Measurements from ENCODE around the gene RUNX1. TPM values are rescaled to one million over a fixed set of nuclear protein-coding genes. Genes with fewer than 3 reads are reported as not detected.
A peak's percentile ranks its signal among the peaks of the same experiment; 100 is the strongest.
"Not testable (repeated sequence)": the region's sequence is repeated elsewhere in the genome, so short reads cannot be mapped to it uniquely, and the experiment has no call there.

Gene RUNX1
- total RNA-seq, 1 donor from 2014 or later = 0.51 TPM

DNA sequence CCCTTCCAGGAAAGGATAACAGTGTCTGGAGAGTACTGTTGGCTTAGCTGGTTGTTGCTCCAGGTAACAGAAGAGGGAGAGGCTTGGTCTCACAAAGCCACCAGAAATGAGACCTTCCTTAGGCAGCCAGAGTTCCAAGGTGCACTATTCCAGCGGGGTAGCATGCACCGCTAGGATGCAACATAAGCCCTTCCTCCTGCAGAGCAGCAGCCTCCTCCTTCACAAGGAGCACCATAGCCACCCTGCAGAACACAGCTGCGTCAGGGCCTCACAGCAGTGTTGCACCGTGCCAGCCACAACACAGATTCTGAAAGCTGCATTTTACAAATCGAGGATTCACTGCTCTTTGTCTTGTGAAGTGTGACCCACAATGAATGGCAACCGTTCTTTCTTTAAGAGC lies 238.3 kb downstream of the RUNX1 start:
- no peak for DNase-seq (ENCODE audit: low read depth in 2 of 2)

DNA sequence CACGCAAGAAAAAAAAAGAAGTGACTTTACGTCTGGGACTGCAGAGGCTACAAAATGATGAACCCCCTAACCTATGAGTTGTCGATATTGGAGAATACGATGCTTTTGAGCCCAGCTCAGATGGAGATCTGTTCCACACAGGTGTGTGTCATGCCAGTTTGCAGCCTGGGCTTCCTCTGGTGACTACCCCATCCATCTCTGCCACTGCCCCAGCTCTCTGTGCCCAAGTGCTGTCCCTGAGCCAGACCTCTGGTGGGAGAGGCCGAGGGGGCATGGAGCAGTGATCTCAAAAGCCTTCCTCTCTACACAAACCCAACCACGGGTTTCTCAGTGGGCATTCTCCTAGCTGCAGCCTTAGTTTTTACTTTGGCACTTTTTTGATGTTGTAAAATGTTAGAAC lies 239.3 kb downstream of the RUNX1 start:
- no peak for DNase-seq (ENCODE audit: low read depth in 2 of 2)

DNA sequence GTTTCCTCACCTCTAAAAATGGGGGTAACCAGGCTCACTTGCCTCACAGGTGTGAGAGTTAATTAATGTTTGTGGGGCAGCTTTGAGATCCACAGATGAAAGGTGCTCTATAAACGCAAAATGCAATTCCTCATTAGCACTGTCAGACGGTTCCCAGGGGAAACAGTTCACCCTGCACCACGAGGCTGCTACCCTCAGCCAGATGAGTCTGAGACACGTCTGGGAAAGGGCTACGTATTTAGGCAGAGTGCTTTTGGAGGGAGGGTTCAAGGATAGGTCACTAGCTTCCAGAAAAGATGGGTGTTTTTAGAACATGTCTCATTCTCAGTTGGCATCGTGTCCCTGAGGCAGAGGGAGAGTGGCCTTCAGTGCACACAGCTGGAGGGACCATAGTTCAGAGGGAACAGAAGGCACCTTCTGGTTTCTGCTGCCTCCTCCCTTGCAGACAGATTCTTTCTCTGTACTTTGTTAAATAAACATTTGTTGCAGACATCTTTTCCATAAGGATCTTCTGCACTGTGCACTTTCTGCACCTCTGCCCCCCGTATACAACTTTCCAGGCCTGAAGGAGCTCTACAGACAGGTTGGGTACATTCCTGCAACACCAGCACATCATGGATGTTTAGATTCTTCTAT lies 240.4 kb downstream of the RUNX1 start:
- DNase-seq (ENCODE audit: low read depth in 2 of 2) = peak in 1 of 2 donors; percentile 55

DNA sequence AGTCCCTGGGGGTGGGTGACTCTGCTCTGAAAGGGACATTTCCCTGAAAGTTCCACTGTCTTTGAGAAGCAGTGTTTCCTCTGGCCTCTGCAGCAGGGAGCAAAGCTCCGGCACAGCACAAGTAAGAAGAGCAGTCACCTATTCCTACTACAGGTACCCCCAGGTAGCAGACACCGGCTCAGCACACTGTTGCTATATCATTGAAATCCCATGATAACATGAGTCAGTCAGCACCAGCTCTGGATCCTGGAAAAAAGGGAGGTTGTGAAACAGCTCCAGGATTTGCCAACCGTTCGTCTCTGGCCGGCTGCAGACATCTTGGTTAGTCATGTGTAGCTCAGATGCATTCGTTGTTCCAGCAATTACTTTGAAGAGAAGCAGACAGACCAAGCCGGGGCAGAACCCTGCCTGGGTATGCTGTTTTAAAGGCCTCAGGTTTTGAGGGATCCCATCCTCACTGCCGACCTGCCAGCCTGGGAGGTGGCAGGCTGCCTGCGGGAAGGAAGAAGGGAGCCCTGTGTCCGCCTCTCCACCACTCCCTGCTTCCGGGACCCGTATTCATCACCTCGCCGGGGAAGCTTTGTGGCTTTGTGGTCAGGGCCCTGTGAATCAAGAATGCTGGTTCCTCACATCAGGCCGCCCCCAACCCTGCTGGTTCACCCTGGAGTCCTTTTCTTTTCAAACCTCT lies 241.1 kb downstream of the RUNX1 start:
- peak in 1 of 2 donors; percentile 80 for DNase-seq (ENCODE audit: low read depth in 2 of 2)

GRCh38 chr21:34807146-34807880 lies 241.8 kb downstream of the RUNX1 start:
- DNase-seq (ENCODE audit: low read depth in 2 of 2) = peak in 1 of 2 donors; percentile 95

- DNase-seq (ENCODE audit: low read depth in 2 of 2) = no peak
Measured at GRCh38 chr21:34806423-34806822, 242.7 kb downstream of the RUNX1 start.

GRCh38 chr21:34805157-34805556 lies 243.9 kb downstream of the RUNX1 start:
- DNase-seq (ENCODE audit: low read depth in 2 of 2) = no peak

GRCh38 chr21:34804584-34804983 lies 244.5 kb downstream of the RUNX1 start:
- DNase-seq (ENCODE audit: low read depth in 2 of 2) = not testable (repeated sequence)

GRCh38 chr21:34803782-34804370 lies 245.2 kb downstream of the RUNX1 start:
- no peak for DNase-seq (ENCODE audit: low read depth in 2 of 2)

DNA sequence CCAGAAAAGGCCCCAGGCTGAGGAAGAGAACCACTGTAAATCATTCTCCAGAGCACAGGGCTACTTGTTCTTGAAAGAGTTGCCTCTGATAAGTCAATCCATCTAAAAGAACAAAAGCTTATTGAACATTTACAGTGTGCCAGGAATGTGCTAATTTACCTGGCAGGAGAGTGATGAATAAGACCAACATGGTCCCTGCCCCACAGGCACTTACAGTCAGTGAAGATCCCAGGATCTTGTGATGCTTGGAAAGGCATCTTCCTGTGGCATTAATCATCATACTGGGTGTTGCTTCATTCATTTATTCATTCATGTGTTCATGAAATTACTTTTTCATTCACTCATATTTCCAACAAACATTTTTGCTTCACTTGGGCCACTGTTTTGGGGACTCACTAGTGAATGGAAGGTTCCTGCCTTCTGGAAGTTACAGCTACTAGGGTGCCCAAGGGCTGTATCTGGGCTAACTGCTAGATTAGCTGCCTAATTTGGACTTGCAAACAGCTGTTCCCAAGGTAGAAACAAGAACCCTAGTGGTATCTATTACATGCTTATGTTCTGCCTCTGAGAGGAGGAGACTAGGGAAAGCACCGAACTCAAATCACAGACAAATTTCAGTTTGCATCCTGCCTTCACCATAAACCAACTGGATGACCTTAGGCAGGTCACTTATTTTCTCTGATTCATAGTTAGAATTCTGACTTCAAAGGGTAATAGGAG lies 246.8 kb downstream of the RUNX1 start:
- DNase-seq (ENCODE audit: low read depth in 2 of 2) = no peak

GRCh38 chr21:34801519-34802132 lies 247.5 kb downstream of the RUNX1 start:
- DNase-seq (ENCODE audit: low read depth in 2 of 2) = peak in 1 of 2 donors; percentile 54

DNA sequence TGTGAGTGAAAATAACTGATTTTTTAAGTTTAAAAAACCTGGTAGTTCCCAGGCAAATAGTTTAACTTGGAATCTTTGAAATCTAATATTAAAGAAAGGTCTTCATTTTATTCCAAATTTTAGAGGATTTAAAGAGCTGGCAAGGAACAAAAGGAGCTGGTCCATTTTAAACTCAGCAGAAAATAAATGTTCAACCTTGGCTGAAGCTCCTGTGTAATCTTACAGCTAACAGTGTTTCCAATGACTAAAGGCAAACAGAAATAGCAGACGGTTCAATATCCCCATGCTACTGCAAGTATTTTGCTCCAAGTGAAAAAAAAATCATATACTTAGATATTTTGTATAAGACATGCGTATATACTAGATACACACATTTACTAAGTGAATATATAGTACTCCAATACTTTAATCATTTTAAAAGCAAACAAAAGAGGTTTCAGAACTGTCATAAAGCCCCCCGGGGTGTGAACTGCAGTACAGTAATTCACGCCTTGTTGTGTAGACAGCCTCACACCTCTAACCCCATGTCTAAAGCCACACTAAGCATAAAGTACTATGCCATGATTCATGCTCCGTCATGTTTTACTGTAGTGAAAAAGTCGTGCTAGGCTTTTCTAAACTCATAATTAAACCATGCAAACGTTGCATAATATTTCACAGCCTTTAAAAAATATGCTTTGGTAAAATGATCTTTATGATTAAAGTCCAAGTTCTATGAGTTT lies 248.1 kb downstream of the RUNX1 start:
- DNase-seq (ENCODE audit: low read depth in 2 of 2) = no peak

GRCh38 chr21:34799092-34799491 lies 250.0 kb downstream of the RUNX1 start:
- no peak for DNase-seq (ENCODE audit: low read depth in 2 of 2)

GRCh38 chr21:34797921-34798535 lies 251.1 kb downstream of the RUNX1 start:
- DNase-seq (ENCODE audit: low read depth in 2 of 2) = no peak

DNA sequence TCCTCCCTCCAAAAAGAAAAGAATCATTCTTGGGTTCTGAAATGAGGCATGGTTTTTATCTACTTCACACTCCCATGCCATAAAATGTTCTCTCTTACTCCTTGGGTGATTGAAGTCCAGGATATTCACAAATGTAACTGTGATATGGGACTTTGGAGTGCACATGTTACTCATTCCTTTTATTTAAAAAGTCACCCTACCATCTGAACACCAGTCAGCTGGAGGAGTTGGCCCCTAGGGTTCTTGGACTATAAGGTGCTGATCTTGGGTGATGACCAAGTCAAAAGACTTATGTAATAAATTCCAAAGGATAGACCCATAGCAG lies 251.9 kb downstream of the RUNX1 start:
- DNase-seq (ENCODE audit: low read depth in 2 of 2) = no peak

DNA sequence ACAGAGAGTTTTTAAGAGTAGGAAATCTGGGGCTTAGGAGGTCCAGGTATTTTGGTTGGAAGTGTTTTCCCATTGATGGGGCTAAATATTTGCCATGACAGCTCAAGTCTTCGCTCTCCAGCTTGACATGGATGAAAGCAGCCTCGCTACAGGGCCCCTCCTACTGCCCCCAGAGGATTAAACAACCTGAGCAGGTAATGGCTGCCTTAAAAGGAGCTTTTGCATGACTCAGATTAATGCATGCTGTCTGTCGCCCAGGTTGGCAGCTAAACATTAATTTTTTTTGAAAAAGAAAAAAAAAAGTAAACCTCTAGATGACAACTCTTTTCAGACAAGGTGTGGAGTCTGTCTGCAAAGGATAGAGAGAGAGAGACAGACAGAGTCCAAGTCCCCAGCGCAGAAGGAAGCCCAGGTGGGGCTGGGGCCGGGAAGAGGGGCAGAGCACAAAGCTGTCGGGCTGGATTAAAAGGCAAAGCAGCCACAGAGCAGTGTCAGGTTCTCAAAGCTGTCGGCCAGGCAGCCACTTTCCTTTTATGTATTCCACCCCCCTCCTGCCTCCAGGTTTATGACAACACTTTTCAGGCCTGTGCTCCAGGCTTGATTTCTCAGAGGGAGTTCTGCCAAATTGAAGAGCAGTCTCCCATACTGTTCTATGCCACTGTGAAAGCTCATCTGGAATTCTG lies 252.4 kb downstream of the RUNX1 start:
- DNase-seq (ENCODE audit: low read depth in 2 of 2) = no peak

- peak; percentile 33 to 89 for DNase-seq (ENCODE audit: low read depth in 2 of 2)
Measured at GRCh38 chr21:34795548-34796180, 253.4 kb downstream of the RUNX1 start.

- peak; percentile 33 to 48 for DNase-seq (ENCODE audit: low read depth in 2 of 2)
Measured at GRCh38 chr21:34795175-34795547, 253.9 kb downstream of the RUNX1 start.

- no peak for DNase-seq (ENCODE audit: low read depth in 2 of 2)
Measured at GRCh38 chr21:34794686-34795085, 254.4 kb downstream of the RUNX1 start.

Measured in dermis microvascular lymphatic vessel endothelial cell (primary cell).